DMS153 (cell line): ENCODE data around the gene RMND1.
A peak's percentile ranks its signal among the peaks of the same experiment; 100 is the strongest.
"Not testable (repeated sequence)": the region's sequence is repeated elsewhere in the genome, so short reads cannot be mapped to it uniquely, and the experiment has no call there.

ENCODE experiments used
- DNase-seq: peaks from one replicate; lab custom pipeline; 2025; lab: John Stamatoyannopoulos, UW

RMND1 gene

GRCh38 chr6:151451950-151452749 lies at the start of gene RMND1:
Gene RMND1 (minus strand): TSS chr6:151452126. CDS start chr6:151445811, 6,315 bp downstream.
- DNase-seq = peak; percentile 100

- DNase-seq = no peak
Observed at GRCh38 chr6:151499551-151499950, 47.6 kb upstream of the RMND1 start.

GRCh38 chr6:151498327-151498726 lies 46.4 kb upstream of the RMND1 start:
- DNase-seq = no peak

- no peak for DNase-seq
Observed at GRCh38 chr6:151497905-151498304, 46.0 kb upstream of the RMND1 start.

- no peak for DNase-seq
Observed at GRCh38 chr6:151495380-151495779, 43.5 kb upstream of the RMND1 start.

- no peak for DNase-seq
Observed at GRCh38 chr6:151494936-151495320, 43.0 kb upstream of the RMND1 start.

- no peak for DNase-seq
Observed at GRCh38 chr6:151494235-151494935, 42.5 kb upstream of the RMND1 start.

- no peak for DNase-seq
Observed at GRCh38 chr6:151493804-151494234, 41.9 kb upstream of the RMND1 start, which contains the start of gene CCDC170. Gene CCDC170 (plus strand): TSS chr6:151494017. CDS start chr6:151494129, 112 bp downstream.

GRCh38 chr6:151493161-151493803 lies 41.4 kb upstream of the RMND1 start:
- DNase-seq = no peak

GRCh38 chr6:151490996-151491395 lies 39.1 kb upstream of the RMND1 start:
- no peak for DNase-seq

GRCh38 chr6:151488226-151488625 lies 36.3 kb upstream of the RMND1 start:
- no peak for DNase-seq

GRCh38 chr6:151483994-151484393 lies 32.1 kb upstream of the RMND1 start:
- no peak for DNase-seq

- no peak for DNase-seq
Observed at GRCh38 chr6:151482290-151482689, 30.4 kb upstream of the RMND1 start.

- DNase-seq = no peak
Observed at GRCh38 chr6:151481786-151482185, 29.9 kb upstream of the RMND1 start.

- no peak for DNase-seq
Observed at GRCh38 chr6:151478670-151479069, 26.7 kb upstream of the RMND1 start.

- no peak for DNase-seq
Observed at GRCh38 chr6:151477726-151478125, 25.8 kb upstream of the RMND1 start.

GRCh38 chr6:151475653-151476523 lies 24.0 kb upstream of the RMND1 start:
- no peak for DNase-seq

GRCh38 chr6:151464702-151465101 lies 12.8 kb upstream of the RMND1 start:
- DNase-seq = no peak

GRCh38 chr6:151461673-151462072 lies 9.7 kb upstream of the RMND1 start:
- no peak for DNase-seq

- DNase-seq = not testable (repeated sequence)
Observed at GRCh38 chr6:151455751-151456398, 3.9 kb upstream of the RMND1 start.

- no peak for DNase-seq
Observed at GRCh38 chr6:151452750-151453427, 963 bp upstream of the RMND1 start.
